GM19023 (cell line): ENCODE measurements around the gene GNAI2.
"Not testable (repeated sequence)": the region's sequence is repeated elsewhere in the genome, so short reads cannot be mapped to it uniquely, and the experiment has no call there.

Experiments used
- ATAC-seq: cut with Tn5 transposase; IDR thresholded peaks from one replicate; pipeline ENCODE4 v1.9.1; 2021; ENCODE audit warnings: mild to moderate bottlenecking, moderate library complexity; ENCODE audit not compliant: unreplicated experiment

GNAI2 gene

DNA sequence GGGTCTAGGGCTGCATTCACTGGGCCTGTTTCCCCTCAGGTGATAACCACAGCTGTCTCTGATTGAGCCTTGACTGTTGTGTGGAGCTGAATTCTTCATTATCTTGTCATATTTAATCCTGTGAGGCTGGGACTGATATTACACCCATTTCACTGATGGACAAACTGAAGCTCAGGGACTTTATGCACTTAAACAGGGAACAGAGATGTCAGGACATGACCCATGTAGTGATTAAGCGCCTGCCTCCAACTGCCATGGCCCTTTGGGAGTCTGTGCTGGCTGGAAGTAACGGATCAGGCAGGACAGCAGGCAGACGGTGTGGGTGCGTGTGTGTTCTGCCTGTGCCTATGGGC, 7.5 kb downstream of the GNAI2 start:
- no peak for ATAC-seq

DNA sequence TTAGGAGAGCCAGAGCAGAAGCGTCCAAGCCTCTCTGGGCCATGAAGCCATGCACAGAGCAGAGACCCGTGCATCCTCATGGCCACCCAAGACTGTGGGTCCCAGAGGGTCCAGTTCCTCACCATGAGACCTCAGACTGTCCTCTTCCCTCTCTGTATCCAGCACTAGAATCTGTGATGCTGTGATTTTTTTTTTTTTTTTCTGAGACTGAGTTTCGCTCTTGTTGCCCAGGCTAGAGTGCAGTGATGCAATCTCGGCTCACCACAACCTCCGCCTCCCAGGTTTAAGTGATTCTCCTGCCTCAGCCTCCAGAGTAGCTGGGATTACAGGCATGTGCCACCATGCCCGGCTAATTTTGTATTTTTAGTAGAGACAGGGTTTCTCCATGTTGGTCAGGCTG, 8.8 kb downstream of the GNAI2 start:
- ATAC-seq: not testable (repeated sequence)

DNA sequence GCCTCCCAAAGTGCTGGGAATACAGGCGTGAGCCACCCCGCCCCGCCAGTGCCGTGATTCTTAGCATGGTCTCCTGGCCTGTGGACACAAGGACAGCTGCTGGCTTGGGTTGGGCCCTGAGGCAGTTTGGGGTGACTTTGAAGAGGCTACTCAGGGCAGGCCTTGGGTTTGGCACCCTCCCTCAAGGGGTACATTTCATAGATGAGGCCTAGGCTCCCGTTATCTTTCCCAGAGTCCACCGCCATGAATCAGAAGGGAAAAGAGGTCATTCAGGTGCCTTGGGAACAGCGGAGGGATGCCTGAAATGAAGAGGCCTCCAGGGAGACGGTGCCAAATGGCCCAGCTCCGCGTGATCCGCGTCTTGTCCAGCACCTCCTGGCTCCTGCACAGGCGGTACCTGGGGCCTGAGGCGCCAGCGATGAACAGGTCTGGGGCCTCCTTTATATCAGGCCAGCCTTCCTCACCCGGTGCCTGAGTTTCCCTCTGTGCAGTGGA, 9.3 kb downstream of the GNAI2 start:
- no peak for ATAC-seq

DNA sequence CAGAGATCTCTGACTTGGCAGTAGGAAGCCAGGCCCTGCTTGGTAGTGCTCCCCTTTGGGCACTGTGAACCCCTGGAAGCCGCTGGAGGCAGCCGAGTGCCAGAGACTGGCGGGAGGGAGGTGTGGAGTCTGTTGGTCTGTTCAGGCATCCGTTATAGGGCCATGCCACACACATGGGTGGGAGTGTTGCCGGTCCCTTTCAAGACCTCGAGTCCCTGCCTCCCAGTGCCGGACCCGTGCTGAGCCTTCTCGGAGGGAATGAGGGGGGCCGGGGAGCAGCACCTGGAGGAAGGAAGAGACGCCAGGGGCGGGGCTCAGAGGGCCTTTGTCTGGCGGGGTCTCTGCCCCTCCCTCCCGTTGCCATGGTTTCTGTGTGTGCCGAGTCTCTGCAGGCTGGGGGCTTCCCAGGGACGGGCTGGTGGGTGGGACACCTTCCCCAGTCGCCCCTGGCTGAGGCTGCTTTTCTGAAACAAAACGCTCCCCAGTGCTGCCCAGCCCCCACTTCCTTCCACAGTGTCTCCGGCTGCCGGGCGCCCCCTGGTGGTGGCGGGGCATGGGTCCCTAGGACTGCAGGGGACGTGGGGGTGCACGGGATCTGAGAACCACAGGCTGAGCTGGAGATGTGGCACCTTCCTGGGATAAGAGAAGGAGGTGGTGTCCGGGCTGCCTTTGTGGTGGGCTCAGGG, 10.0 kb downstream of the GNAI2 start:
- peak; percentile 77 for ATAC-seq

DNA sequence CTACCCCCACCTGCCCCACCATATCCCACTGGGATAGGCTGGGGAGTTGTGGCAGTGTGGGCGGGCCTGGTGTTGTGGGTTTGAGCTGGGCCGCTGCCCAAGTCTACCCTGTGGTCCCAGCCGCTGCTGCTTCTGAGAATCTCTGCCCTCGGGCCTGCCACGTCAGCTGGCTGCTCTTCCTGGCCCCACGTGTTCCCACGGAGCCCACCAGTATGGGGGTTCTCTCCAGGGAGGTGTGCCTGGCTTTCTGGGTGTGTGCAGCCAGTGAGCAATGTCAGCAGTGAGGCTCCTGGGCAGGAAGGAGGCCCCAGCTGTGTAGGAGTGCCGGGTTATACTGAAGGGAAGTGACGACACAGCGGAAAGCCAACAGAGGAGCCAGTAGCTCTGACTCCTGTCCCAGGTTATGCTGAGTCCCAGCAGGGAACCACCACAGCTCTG, 10.5 kb downstream of the GNAI2 start:
- peak; percentile 52 for ATAC-seq

DNA sequence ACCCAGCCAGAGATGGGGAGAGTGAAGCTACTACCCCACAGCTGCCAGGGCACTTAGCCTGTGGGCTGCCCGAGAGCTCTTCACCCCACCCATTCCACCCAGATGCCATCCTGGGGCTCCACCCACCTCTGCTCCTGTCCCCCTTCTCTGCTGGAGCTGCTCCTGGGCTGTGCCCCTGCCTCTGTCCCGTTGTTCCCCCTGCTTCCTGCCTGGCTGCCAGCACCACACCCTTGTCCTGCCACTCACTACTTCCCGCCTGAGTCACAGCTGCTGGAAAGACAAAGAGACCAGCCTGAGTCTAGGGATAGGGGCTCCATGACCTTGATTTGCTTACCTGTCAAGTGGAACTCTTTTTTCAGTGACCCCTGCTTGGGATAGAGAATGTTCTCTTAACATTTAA, 12.4 kb downstream of the GNAI2 start:
- ATAC-seq: no peak

DNA sequence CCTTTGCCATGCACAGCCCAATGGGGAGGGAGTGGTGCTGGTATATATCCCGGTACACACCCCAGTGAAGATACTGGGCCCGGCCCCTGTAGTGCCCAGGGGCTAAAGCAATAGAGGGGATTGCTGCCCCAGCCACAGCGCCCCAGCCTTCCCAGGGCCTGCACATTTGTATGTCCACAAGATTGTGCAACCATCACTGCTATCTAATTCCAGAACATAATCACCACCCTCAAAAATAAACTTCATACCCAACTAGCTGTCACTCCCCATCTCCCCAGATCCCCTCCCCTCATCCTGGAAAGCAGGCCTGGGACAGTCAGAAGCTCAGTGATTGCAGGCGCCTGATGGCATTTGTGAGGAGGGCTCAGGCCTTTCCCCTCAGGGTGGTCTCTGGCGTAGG, 13.5 kb downstream of the GNAI2 start:
- ATAC-seq: no peak

DNA sequence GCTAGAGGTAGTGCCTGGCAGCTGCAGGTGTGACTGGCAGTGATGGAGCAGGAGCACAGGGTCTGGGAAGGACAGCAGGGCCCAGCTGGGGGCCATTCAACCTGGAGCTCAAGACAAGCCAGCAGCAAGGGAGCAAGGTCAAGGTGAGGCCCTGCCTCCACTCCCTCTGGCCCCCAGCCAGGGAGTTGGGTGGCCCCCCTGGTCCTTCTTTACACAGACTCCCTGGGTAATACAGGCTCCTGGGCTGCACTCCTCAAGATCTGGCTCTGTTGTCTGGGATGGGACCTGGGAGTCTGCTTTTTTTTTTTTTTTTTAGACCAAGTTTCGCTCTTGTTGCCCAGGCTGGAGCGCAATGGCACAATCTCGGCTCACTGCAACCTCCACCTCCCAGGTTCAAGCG, 14.5 kb downstream of the GNAI2 start:
- no peak for ATAC-seq

DNA sequence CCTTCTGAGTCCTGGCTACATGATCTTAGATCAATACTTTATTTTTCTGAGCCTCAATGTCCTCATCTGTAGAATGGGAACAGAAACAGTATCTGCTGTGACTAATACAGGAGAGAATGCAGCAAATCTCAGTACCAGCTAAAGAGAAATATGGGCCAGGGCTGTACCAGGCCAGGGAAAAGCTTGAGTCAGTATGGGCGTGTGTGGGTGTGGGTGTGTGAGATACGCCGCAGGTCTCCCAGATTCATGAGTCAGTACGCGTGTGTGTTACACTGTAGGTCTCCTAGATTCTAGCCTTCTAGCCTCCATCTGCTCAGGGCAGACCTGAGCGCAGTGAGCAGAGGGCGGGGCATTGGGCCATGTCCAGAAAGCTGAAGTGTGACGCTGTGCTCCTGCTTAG, 15.2 kb downstream of the GNAI2 start:
- ATAC-seq: no peak

DNA sequence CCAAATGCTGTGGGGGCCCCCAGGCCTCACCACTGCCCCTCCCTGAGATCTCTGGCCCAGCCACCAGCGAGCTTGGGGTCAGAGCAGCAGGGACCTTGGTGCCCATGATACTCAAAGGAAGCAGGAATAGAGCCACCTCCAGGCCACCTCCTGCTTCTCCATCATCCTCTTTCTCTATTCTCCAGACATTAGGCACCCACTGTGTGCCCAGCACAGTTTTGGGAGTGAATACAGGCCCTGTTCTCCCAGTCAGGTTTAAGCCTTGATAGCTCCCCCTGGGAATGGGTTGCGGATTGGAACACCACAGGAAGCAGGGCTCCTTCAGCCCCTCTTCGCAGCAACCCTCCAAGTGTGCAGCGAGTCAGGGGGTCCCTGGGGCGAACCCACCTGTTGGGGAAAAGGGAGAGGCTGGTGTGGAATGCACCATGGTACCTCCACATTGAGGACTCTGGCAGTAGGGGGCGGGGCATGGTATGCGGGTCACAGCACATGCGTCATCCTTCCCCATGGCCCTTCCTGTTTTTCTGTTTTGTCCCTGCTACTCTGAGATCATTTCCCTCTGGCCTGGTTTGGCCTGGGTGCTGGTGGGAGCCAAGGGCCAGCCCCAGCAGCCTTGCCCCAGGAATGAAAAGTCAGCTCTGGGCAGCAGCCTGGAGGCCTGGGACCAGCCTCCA, 18.7 kb downstream of the GNAI2 start:
- no peak for ATAC-seq

DNA sequence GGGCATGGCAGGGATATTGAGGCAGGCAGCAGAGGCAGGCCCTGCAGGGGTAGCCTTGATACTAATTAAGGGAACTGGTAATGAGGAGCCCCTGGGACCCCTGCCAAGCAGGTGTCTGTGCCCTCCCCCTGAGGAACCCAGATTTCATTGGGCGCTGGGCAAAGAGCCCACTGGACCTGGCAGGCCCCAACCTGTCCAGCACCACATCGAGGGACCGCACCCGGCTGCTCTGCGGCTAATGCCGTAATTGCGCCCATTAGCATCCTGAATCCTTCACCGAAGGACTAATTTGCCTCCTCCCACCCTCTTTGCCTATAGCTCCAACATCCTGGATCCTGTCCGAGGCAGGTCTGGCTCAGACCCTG, 19.2 kb downstream of the GNAI2 start:
- no peak for ATAC-seq

DNA sequence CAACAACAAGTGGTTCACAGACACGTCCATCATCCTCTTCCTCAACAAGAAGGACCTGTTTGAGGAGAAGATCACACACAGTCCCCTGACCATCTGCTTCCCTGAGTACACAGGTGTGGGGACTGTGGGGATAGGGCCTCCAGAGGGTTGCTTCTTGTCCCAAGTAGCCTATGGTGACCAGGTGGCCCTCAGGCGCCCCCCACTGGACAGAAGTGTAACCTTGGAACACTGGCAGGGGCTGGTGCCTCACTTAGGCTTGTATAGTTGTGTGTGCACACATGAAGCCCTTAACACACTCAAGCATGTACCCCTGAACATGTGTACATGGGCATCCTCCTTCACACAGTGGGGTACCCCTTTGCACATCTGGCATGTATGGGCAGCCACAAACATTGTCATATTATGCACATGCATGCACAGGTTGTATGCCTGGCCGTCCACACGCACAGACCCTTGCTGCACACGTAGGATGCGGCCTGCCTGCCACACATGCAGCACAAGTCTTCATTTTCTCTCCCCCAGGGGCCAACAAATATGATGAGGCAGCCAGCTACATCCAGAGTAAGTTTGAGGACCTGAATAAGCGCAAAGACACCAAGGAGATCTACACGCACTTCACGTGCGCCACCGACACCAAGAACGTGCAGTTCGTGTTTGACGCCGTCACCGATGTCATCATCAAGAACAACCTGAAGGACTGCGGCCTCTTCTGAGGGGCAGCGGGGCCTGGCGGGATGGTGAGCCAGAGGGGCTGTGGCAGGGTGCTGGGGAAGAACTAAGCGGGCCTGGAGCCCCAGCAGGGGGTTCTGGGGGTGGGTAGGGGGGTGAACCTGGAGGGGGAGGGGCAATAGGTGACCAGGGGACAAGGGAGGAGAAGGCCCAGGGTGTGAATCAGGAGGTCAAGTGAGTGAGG, 21.2 kb downstream of the GNAI2 start:
- no peak for ATAC-seq

DNA sequence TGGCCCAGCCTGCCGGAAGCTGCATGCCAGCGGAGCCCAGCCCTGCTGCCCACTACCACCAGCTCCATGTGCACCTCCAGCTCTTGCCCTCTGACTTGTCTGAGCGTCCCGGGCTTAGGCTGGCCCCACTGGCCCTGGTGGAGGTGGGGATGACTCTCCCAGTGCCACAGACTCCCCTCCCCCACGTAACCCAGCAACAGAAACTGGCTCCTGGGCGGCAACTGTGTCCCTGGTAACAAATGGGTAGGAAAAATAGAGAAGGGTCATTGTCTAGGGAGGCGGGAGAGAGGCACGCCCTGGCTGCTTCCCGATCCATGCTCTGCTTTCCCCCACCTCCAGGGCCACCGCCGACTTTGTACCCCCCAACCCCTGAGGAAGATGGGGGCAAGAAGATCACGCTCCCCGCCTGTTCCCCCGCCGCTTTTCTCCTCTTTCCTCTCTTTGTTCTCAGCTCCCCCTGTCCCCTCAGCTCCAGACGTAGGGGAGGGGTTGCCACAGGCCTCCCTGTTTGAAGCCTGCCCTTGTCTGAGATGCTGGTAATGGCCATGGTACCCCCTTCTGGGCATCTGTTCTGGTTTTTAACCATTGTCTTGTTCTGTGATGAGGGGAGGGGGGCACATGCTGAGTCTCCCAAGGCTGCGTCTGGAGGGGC, 22.2 kb downstream of the GNAI2 start:
- no peak for ATAC-seq

DNA sequence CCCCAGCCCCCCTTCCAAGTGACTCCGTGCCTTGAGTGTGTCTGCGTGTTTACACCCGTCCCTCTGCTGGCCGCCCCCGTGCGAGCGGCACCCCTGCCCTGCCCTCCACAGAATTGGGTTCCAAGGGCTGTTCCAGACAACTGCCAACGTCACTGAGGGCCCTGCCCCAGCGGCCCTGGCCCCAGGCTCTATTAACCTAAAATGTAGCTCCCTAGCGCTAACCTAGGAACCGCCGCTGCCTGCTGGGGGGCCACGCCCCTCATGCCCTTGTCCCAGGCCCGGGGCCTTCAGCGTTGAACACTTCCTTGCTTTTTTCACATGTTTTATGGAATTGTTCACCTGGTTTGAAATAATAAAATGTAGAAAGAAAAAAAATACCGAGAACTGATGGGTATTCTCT, 23.0 kb downstream of the GNAI2 start:
- ATAC-seq: no peak

DNA sequence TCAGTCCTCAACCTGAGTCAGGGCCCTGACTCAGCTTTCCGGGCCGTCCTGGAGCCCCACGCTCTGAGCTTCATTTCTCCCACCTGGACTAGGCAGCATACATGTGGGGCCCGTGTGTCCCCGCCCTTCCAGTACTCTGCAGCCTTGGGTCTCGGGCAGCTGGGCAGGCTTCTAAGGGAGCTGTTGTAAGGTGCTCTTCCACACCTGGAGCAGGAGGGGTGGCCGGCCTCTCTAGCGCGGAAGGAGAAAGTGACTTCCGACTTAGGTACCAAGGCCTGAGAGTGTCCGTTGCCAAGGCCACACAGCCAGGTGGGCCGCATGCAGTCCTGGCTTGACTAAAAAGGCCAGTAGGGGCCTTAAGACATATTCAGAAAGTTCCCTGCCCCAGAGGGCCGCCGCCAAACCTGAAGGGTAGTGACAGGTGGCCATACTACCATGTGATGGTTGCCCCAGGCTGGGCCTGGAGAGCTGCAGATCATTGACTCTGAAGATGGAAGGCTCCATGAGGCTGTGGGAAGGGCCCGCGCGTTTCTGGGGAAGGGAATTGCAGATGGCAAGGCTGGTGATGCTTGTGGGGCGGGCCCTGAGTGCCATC, 23.5 kb downstream of the GNAI2 start:
- peak; percentile 24 for ATAC-seq

DNA sequence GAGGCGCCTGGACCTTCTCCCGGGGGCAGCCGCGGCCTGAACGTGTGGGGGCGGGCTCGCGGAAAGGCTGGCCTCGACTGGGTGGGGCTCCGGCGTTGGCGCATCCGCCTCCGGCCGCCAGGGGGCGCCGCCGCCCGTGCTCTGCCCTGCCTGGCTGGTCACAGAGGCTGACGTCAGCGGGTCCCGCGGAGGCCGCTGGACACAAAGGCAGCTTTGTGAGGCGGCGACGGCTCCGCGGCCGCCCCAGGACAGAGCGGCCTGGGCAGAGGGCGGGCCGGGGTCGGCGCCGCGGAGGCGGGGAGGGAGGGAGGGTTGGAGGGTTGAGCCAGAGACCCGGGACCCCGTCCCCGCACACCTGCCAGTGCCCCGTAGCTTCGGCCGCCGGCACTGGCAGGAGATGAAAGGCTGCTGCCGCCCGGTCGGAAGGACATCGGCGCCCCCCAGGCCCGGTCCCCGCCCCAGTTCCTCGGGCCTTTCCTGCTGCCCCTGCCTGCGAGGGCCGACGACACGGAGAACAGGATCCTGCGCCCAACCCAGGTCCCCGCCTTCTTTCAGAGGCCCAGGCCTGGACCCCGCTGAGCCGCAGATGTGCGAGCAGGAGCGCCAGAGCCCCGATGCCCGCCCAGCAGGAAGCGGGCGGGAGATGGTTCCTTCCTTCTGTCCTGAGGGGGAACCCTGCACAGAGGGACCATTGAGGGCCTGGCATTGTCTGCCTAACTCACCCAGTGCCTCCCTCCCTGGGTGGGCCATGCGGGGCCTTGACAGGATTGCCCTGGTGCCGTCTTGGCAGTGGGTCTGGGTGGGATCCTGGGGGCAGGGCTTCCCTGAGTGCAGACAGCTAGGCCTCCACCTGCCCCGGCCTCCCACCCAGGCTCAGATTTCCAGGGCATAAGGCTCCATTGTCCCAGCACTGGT, 24.3 kb downstream of the GNAI2 start:
- ATAC-seq: peak; percentile 85

DNA sequence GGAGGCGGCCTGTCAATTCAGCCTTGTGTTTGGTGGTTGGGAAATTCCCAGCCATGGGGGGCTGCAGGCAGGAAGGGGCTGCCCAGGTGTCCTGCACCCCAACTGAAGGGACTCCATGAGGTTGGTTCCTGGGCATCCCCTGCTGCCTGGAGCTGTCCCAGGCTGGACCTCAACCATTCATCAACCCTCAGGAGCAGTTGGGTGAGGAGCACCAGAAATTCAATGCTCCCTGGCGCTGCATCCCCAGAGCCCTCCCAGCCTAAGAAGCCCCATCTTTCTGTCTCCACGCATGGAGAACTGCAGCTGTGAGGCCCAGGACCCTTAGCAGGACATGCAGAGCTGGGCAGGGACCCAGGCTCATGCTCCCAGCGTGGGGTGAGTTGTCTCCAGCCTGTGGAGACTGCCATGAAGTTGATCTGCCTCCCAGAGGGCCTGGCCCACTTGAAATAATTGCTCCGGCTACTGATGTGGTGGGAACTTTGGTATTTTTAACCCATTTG, 25.0 kb downstream of the GNAI2 start:
- no peak for ATAC-seq

DNA sequence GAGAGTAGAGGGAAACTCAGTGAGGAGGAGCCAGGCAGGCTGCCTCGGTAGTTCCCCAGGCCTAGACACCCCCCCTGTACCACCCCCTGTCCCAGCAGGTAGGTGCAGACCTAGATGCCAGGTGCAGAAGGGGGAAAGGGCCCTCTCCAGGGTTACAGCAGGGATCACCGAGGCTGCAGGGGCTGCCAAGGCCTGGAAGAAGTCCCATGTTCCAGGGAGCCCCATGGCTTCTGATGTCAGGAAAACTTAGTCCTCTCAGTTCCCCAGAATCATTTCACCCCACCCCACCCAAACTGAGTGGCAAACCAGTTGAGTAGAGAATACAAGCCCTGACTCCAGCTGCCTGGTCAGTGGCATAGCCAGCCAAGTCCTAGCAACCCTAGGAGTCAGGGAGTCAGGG, 25.5 kb downstream of the GNAI2 start:
- ATAC-seq: no peak

DNA sequence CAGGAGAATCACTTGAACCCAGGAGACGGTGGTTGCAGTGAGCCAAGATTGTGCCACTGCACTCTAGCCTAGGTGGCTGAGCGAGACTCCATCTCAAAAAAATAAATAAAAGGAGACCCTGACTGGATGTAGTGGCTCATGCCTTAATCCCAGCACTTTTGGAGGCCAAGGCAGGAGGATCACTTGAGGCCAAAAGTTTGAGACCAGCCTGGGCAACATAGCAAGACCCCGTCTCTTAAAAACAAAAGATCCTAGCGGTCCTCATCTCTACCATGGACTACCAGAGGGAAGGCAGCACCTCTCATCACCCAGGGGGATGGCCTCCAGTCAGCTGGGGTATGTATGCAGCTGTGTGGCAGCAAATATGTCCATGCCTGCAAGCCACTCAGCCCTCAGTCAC, 26.2 kb downstream of the GNAI2 start:
- not testable (repeated sequence) for ATAC-seq

DNA sequence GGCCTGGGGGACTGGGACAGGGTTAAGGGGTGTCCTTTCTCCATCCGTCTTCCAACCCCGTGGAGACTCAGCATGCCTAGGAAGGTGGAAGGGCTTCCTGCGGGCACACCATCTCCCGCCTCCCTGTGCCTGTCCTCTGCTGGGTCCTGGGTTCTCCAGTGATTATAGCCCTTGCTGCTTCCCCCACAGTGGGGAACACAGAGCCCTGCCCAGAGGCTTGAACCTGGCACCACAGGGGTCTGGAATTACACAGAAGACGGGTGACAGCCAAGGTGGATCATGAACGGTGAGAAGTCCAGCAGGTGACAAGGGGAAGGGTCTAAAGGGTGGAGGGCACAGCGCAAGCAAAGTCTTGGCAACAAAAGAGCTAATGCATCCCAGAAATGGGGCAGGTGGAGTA, 26.8 kb downstream of the GNAI2 start:
- ATAC-seq: no peak
